Upper lobe of left lung (tissue), 4 donors: Measurements from ENCODE around the gene PDE7B.

Experiments used
- CTCF ChIP-seq, 6 experiments: fragments of 450-650 bp in 4 of 6; fragments of 200-600 bp in 2 of 6; sonication (generic) in 2 of 6; IDR thresholded peaks; one replicate each; pipeline ENCODE4 v1.5.1; 2016 to 2019; ENCODE audit warnings: antibody characterized with exemption in 6 of 6
- POLR2AphosphoS5 ChIP-seq, 2 donors: sonication (generic); formaldehyde crosslinking; IDR thresholded peaks; one replicate each; pipeline ENCODE4 v1.5.1; 2017; ENCODE audit warnings: antibody characterized with exemption in 2 of 2

GRCh38 chr6:136083540-136083939 is 232.0 kb downstream of the PDE7B start:
- TF ChIP-seq CTCF (IDR thresholded peaks at IDR 0.05), result no peak
- no peak for TF ChIP-seq POLR2AphosphoS5 (IDR thresholded peaks at IDR 0.05)
